Hepatocyte (in vitro differentiated cells): Measurements from ENCODE around the gene IL21R. TPM values are rescaled to one million over a fixed set of nuclear protein-coding genes. Genes with fewer than 3 reads are reported as not detected.
"Not testable (repeated sequence)": the region's sequence is repeated elsewhere in the genome, so short reads cannot be mapped to it uniquely, and the experiment has no call there.

Experiments used
- DNase-seq: peaks from one replicate; pipeline ENCODE4 v3.0.0-alpha.2; 2016; ENCODE audit warnings: low spot score
- H2AFZ ChIP-seq: fragments of 200-600 bp; sonication (generic); 2 replicates; pipeline ENCODE4 v1.6.0; 2016; ENCODE audit warnings: antibody characterized with exemption, mild to moderate bottlenecking
- H3K27ac ChIP-seq: fragments of 200-600 bp; sonication (generic); 2 replicates; pipeline ENCODE4 v1.5.1; 2016; ENCODE audit warnings: mild to moderate bottlenecking
- H3K27me3 ChIP-seq: fragments of 200-600 bp; sonication (generic); 2 replicates; pipeline ENCODE4 v1.6.1; 2016
- H3K36me3 ChIP-seq: fragments of 200-600 bp; sonication (generic); replicated peaks from 2 replicates; pipeline ENCODE4 v1.5.1; 2016; ENCODE audit warnings: low read depth; ENCODE audit not compliant: insufficient read depth
- H3K4me1 ChIP-seq: fragments of 200-600 bp; sonication (generic); 2 replicates; pipeline ENCODE4 v1.5.1; 2016; ENCODE audit warnings: mild to moderate bottlenecking, moderate library complexity; ENCODE audit not compliant: insufficient read depth
- H3K4me2 ChIP-seq: fragments of 200-600 bp; sonication (generic); 2 replicates; pipeline ENCODE4 v1.6.0; 2016
- H3K4me3 ChIP-seq: fragments of 200-600 bp; sonication (generic); 2 replicates; pipeline ENCODE4 v1.5.1; 2016; ENCODE audit warnings: mild to moderate bottlenecking
- H3K79me2 ChIP-seq: fragments of 200-600 bp; sonication (generic); 2 replicates; pipeline ENCODE4 v1.6.0; 2017; ENCODE audit warnings: mild to moderate bottlenecking
- H3K9me2 ChIP-seq: fragments of 200-600 bp; sonication (generic); replicated peaks from 2 replicates; pipeline ENCODE4 v1.6.0; 2017; ENCODE audit warnings: mild to moderate bottlenecking; ENCODE audit not compliant: insufficient read depth
- H3K9me3 ChIP-seq: fragments of 200-600 bp; sonication (generic); 2 replicates; pipeline ENCODE4 v1.5.1; 2016; ENCODE audit warnings: low read depth, mild to moderate bottlenecking
- H4K20me1 ChIP-seq: fragments of 200-600 bp; sonication (generic); 2 replicates; pipeline ENCODE4 v1.6.0; 2016; ENCODE audit warnings: mild to moderate bottlenecking; ENCODE audit not compliant: insufficient read depth, poor library complexity, severe bottlenecking
- EZH2 ChIP-seq: fragments of 200-600 bp; sonication (generic); IDR thresholded peaks from 2 replicates; pipeline ENCODE4 v1.6.1; 2016; ENCODE audit warnings: antibody characterized with exemption, mild to moderate bottlenecking, borderline replicate concordance
- EZH2phosphoT487 ChIP-seq: fragments of 200-600 bp; sonication (generic); IDR thresholded peaks from one replicate; pipeline ENCODE4 v1.6.1; 2018; ENCODE audit warnings: antibody characterized with exemption, mild to moderate bottlenecking, low read depth, moderate library complexity; ENCODE audit not compliant: unreplicated experiment, severe bottlenecking
- WGBS: methylation state at CpG from one replicate; pipeline ENCODE4 v1.1.6; 2016; ENCODE audit warnings: low lambda C conversion rate; ENCODE audit errors: missing lambda C conversion rate; 5-methylcytosine and 5-hydroxymethylcytosine counted together
- polyA plus RNA-seq: library from polyadenylated mRNA; unstranded; fragments of >200 nt; fragmentation: Nextera tagmentation; extraction: Ambion mirVana; gene quantifications from 2 replicates; pipeline ENCODE4 v1.2.1, GENCODE V29; 2016
- total RNA-seq: library from RNA; depleted of rRNA; stranded (reverse); fragments of >200 nt; gene quantifications from 2 replicates; pipeline ENCODE4 v1.2.3, GENCODE V29; 2014
- TF ChIP-seq, protein P1 (sequence below): fragments of 200-600 bp; sonication (generic); IDR thresholded peaks from 2 replicates; pipeline ENCODE4 v1.5.1; 2016; ENCODE audit warnings: antibody characterized with exemption, mild to moderate bottlenecking; ENCODE audit not compliant: poor library complexity

IL21R gene
- total and polyA plus RNA-seq, 2 experiments from 2014 or later = 0.10 TPM; not detected in 1

DNA sequence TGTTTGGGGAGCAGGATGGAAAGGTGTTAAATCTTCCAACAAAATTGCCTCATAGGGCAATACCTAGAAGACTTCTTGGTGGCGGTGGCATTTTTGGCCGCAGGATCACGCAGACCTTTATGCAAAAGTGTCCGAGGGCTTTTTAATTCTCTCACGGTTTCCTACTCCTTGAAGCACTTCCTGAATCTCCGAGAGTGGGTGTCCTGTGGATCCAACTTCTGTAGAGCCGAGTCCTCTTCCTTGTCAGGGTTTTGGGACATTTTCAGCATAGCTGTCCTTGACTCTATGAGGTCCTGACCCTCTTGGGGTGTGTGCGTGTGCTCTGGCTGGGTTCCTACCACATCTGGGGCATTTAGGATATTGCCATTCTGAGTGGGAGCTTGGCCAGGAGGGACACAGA is 31.7 kb downstream of the IL21R start:
- Histone ChIP-seq H3K9me2 (no peaks in the 10 kb centered on the region), H3K27me3 (no peaks in the 10 kb centered on the region), H2AFZ (no peak overlapping the region), H3K27ac (no peak overlapping the region), H3K4me3 (no peak overlapping the region), H4K20me1 (no peaks in the 10 kb centered on the region), H3K4me2 (no peak overlapping the region), H3K4me1 (no peaks in the 10 kb centered on the region), H3K36me3 (no peaks in the 10 kb centered on the region), H3K9me3 (no peaks in the 10 kb centered on the region), H3K79me2 (no peaks in the 10 kb centered on the region)
- DNase-seq = no peak
- 87% methylated on average over 8 of the region's 8 CpGs for WGBS
- TF ChIP-seq EZH2phosphoT487 = no peak
- TF ChIP-seq EZH2 = no peak
- TF ChIP-seq, protein P1, sequence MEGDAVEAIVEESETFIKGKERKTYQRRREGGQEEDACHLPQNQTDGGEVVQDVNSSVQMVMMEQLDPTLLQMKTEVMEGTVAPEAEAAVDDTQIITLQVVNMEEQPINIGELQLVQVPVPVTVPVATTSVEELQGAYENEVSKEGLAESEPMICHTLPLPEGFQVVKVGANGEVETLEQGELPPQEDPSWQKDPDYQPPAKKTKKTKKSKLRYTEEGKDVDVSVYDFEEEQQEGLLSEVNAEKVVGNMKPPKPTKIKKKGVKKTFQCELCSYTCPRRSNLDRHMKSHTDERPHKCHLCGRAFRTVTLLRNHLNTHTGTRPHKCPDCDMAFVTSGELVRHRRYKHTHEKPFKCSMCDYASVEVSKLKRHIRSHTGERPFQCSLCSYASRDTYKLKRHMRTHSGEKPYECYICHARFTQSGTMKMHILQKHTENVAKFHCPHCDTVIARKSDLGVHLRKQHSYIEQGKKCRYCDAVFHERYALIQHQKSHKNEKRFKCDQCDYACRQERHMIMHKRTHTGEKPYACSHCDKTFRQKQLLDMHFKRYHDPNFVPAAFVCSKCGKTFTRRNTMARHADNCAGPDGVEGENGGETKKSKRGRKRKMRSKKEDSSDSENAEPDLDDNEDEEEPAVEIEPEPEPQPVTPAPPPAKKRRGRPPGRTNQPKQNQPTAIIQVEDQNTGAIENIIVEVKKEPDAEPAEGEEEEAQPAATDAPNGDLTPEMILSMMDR = no peak

DNA sequence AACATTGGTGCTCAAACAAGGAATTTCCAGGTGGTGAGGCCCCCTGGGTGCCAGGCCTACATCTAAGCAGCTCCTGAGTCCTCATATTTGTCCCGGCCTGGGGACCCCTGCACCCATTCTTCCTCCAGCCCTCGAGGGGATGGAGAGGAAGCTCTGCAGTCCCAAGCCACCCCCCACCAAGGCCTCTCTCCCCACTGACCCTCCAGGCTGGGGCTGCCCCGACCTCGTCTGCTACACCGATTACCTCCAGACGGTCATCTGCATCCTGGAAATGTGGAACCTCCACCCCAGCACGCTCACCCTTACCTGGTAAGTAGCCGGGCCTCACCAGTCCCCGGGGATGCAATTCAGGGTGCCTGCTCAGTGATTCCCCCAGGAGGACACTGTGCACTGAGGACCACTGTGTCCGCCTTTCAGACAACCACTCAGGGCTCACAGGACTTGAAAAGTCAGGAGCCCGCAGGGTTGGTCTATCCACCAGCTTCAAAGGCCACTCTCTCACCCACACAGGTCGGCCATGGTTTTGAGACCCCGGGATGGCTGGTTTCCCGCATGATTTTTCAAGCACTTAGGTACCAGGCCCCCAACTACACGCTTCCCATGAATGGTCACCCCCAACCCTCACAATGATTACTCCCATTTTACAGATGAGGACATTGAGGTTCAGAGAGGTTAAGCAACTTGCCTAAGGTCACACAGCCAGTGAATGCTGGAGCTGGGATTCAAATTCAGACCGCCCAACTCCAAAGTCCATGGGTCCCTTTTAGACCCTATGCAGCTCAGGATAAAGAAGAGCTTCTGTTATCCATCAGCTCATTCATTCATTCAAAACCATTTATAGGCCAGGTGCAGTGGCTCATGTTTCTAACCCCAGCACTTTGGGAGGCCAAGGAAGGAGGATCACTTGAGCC is 32.4 kb downstream of the IL21R start:
- H3K9me2 ChIP-seq = no peaks in the 10 kb centered on the region
- H3K9me3 ChIP-seq = no peaks in the 10 kb centered on the region
- H4K20me1 ChIP-seq = no peaks in the 10 kb centered on the region
- no peak overlapping the region for H3K4me3 ChIP-seq
- no peak overlapping the region for H3K27ac ChIP-seq
- no peak overlapping the region for H3K4me2 ChIP-seq
- TF ChIP-seq, protein P1 = no peak
- TF ChIP-seq EZH2 = no peak
- TF ChIP-seq EZH2phosphoT487 = no peak
- H3K27me3 ChIP-seq = no peaks in the 10 kb centered on the region
- no peaks in the 10 kb centered on the region for H3K4me1 ChIP-seq
- 91% methylated on average over 16 of the region's 16 CpGs for WGBS
- H3K79me2 ChIP-seq = no peaks in the 10 kb centered on the region
- H2AFZ ChIP-seq = no peak overlapping the region
- no peak for DNase-seq
- no peaks in the 10 kb centered on the region for H3K36me3 ChIP-seq

DNA sequence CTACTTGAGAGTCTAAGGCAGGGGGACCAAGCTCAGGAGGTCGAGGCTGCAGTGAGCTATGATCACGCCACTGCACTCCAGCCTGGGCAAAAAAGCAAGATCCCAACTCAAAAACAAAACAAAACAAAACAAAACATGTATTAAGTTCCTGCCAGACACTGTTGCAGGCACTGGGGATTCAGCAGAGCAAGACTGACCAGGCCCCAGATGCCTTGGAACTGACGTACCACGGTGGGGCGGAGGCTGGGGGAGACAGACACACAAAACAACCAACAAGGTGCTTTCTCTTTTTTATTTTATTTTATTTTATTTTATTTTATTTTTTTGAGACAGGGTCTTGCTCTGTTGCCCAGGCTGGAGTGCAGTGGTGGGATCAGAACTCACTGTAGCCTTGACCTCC is 33.2 kb downstream of the IL21R start:
- WGBS = 98% methylated on average over 5 of the region's 5 CpGs
- not testable (repeated sequence) for H3K36me3 ChIP-seq, H3K27ac ChIP-seq, H3K4me2 ChIP-seq, H2AFZ ChIP-seq, H3K79me2 ChIP-seq, H3K4me3 ChIP-seq, H3K9me2 ChIP-seq, H3K27me3 ChIP-seq, H3K9me3 ChIP-seq, H4K20me1 ChIP-seq, DNase-seq, H3K4me1 ChIP-seq

DNA sequence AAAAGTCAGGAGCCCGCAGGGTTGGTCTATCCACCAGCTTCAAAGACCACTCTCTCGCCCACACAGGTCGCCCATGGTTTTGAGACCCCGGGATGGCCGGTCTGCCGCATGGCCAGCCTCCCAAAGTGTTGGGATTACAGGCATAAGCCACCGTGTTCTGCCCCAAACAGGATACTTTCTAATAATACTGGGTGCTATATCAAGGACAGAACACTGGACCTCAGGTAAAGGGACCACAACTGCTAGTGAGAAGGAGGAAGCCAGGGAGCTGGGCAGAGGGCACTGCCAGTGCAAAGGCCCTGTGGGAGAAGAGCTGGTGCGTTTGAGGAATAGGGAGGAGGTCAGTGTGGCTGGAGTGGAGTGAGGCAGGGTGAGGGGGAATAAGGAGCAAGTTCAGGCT is 34.1 kb downstream of the IL21R start:
- no peaks in the 10 kb centered on the region for H3K9me2 ChIP-seq
- H4K20me1 ChIP-seq = no peaks in the 10 kb centered on the region
- no peaks in the 10 kb centered on the region for H3K36me3 ChIP-seq
- no peak overlapping the region for H3K4me3 ChIP-seq
- H3K9me3 ChIP-seq = no peaks in the 10 kb centered on the region
- H3K27me3 ChIP-seq = no peaks in the 10 kb centered on the region
- TF ChIP-seq EZH2phosphoT487 (no peak), EZH2 (no peak)
- TF ChIP-seq, protein P1 = no peak
- H3K27ac ChIP-seq = no peak overlapping the region
- H3K79me2 ChIP-seq = no peaks in the 10 kb centered on the region
- H3K4me2 ChIP-seq = no peak overlapping the region
- H2AFZ ChIP-seq = no peak overlapping the region
- DNase-seq = no peak
- no peaks in the 10 kb centered on the region for H3K4me1 ChIP-seq
- WGBS = 93% methylated on average over 8 of the region's 8 CpGs
